ENCODE data around the gene ADAM19. TPM values are rescaled to one million over a fixed set of nuclear protein-coding genes. Genes with fewer than 3 reads are reported as not detected.
"Not testable (repeated sequence)": the region's sequence is repeated elsewhere in the genome, so short reads cannot be mapped to it uniquely, and the experiment has no call there.

The ADAM19 gene
- total RNA-seq, 1 donor from 2014 or later: 9.1 TPM

DNA sequence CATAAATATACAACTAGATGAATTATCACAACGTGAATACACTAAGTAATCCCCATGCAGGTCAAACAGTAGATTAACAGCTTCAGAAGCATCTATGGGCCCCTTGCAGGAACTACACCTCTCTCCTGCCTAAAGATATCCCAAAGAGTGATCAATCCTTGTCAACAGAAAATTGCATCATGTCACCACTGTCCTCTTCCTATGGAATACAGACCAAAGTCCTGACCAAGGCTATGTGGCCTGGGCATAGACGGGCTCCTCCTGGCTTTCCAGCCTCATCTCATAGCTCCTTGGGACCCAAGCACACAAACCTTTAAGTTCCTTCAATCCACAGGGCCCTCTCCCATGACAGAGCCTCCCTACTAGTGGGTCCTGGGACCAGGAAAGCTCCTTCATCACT, 90.2 kb downstream of the ADAM19 start:
- Mint-ChIP-seq H3K27ac (ENCODE audit: unreplicated experiment) (no peak overlapping the region), H3K36me3 (ENCODE audit: low read depth) (peaks cover 8% of the 10 kb centered on the region), H3K9me3 (peaks cover 3% of the 10 kb centered on the region), H3K27me3 (ENCODE audit: low read depth) (no peaks in the 10 kb centered on the region), H3K4me1 (no peaks in the 10 kb centered on the region), H3K4me3 (no peak overlapping the region)
- TF ChIP-seq, protein P1, sequence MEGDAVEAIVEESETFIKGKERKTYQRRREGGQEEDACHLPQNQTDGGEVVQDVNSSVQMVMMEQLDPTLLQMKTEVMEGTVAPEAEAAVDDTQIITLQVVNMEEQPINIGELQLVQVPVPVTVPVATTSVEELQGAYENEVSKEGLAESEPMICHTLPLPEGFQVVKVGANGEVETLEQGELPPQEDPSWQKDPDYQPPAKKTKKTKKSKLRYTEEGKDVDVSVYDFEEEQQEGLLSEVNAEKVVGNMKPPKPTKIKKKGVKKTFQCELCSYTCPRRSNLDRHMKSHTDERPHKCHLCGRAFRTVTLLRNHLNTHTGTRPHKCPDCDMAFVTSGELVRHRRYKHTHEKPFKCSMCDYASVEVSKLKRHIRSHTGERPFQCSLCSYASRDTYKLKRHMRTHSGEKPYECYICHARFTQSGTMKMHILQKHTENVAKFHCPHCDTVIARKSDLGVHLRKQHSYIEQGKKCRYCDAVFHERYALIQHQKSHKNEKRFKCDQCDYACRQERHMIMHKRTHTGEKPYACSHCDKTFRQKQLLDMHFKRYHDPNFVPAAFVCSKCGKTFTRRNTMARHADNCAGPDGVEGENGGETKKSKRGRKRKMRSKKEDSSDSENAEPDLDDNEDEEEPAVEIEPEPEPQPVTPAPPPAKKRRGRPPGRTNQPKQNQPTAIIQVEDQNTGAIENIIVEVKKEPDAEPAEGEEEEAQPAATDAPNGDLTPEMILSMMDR (conservative IDR thresholded peaks at IDR 0.05): no peak
- no peak for DNase-seq (ENCODE audit: low read depth, low spot score)

DNA sequence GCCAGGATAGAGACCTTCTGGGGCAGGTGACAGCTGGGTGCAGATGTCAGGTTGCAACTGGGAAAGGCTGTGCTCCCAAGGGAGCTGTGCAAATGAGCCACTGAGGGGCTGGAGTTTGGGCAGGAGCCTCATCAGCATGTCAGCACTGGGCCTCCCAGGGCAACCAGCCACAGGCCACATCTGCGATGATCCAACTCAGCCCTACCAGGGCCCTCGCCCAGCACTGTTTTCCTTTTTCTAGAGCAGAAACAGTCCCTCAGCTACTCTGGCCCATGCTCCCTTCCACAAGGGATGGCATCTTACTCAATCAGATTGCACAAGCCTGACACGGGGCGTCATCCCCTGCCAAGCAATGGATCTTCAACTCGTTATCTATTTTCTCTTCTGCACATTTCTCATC, 90.8 kb downstream of the ADAM19 start:
- TF ChIP-seq, protein P1 (conservative IDR thresholded peaks at IDR 0.05): no peak
- H3K27me3 Mint-ChIP-seq (ENCODE audit: low read depth): no peaks in the 10 kb centered on the region
- peaks cover 3% of the 10 kb centered on the region for H3K9me3 Mint-ChIP-seq

DNA sequence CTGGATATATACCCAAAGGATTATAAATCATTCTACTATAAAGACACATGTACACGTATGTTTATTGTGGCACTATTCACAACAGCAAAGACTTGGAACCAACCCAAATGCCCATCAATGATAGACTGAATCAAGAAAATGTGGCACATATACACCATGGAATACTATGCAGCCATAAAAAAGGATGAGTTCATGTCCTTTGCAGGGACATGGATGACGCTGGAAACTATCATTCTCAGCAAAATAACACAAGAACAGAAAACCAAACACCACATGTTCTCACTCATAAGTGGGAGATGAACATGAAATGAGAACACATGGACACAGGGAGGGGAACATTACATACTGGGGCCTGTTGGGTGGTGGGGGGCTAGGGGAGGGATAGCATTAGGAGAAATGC, 92.9 kb downstream of the ADAM19 start:
- H3K27ac Mint-ChIP-seq (ENCODE audit: unreplicated experiment); H3K4me1 Mint-ChIP-seq; DNase-seq (ENCODE audit: low read depth, low spot score); H3K9me3 Mint-ChIP-seq; H3K27me3 Mint-ChIP-seq (ENCODE audit: low read depth); H3K36me3 Mint-ChIP-seq (ENCODE audit: low read depth); H3K4me3 Mint-ChIP-seq: not testable (repeated sequence)

More for the DNA sequence above, 90.8 kb downstream of the ADAM19 start:
- H3K36me3 Mint-ChIP-seq (ENCODE audit: low read depth): peaks cover 12% of the 10 kb centered on the region
- no peak for DNase-seq (ENCODE audit: low read depth, low spot score)
- H3K27ac Mint-ChIP-seq (ENCODE audit: unreplicated experiment): no peak overlapping the region
- no peak overlapping the region for H3K4me3 Mint-ChIP-seq
- H3K4me1 Mint-ChIP-seq: no peaks in the 10 kb centered on the region

DNA sequence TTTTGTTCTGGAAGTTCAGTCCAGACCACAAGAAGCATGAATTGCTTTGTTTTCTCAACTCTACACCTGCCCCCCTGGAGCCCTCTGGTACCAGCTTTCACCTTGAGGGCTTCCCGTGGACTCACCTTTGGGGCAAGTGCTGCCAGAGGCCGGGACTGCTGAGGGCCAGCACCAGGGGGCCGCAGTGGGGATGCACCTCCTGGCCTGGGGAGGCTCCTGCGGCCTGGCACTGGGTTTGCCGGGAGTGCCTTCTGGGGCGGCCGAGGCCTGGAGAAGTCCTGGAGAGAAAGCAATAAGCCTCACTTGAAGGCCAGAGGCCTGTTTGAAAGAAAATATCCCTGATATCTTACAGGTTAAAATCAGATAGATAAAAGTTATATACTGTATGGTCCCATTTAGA, 93.9 kb downstream of the ADAM19 start:
- no peak overlapping the region for H3K4me3 Mint-ChIP-seq
- peaks cover 3% of the 10 kb centered on the region for H3K9me3 Mint-ChIP-seq
- no peak overlapping the region for H3K27ac Mint-ChIP-seq (ENCODE audit: unreplicated experiment)
- DNase-seq (ENCODE audit: low read depth, low spot score): no peak
- H3K36me3 Mint-ChIP-seq (ENCODE audit: low read depth): peaks cover 8% of the 10 kb centered on the region
- TF ChIP-seq, protein P1 (conservative IDR thresholded peaks at IDR 0.05): no peak
- no peaks in the 10 kb centered on the region for H3K27me3 Mint-ChIP-seq (ENCODE audit: low read depth)
- peaks cover 5% of the 10 kb centered on the region for H3K4me1 Mint-ChIP-seq

DNA sequence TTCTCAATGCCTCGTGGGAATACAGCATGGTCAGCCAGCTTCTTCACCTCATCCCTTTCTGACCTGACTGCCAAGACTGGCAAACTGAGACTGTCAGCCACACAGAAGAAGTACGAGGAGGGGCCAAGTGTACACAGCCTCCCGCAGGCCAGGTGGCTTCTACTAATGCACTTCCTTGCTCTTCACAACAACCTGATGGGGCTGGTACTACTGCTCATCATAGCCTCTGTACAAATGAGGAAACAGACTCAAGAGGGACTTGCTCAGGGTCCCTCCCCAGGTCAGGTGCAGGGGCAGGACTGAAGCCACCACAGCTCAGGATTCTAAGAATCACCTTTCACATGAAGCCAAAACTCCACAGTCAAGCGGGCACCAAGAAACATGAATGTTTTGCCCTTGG, 94.3 kb downstream of the ADAM19 start:
- Mint-ChIP-seq H3K27me3 (ENCODE audit: low read depth) (no peaks in the 10 kb centered on the region), H3K4me1 (peaks cover 5% of the 10 kb centered on the region), H3K4me3 (no peak overlapping the region), H3K9me3 (peaks cover 3% of the 10 kb centered on the region), H3K27ac (ENCODE audit: unreplicated experiment) (no peak overlapping the region), H3K36me3 (ENCODE audit: low read depth) (peaks cover 8% of the 10 kb centered on the region)
- DNase-seq (ENCODE audit: low read depth, low spot score): no peak
- TF ChIP-seq, protein P1 (conservative IDR thresholded peaks at IDR 0.05): no peak

DNA sequence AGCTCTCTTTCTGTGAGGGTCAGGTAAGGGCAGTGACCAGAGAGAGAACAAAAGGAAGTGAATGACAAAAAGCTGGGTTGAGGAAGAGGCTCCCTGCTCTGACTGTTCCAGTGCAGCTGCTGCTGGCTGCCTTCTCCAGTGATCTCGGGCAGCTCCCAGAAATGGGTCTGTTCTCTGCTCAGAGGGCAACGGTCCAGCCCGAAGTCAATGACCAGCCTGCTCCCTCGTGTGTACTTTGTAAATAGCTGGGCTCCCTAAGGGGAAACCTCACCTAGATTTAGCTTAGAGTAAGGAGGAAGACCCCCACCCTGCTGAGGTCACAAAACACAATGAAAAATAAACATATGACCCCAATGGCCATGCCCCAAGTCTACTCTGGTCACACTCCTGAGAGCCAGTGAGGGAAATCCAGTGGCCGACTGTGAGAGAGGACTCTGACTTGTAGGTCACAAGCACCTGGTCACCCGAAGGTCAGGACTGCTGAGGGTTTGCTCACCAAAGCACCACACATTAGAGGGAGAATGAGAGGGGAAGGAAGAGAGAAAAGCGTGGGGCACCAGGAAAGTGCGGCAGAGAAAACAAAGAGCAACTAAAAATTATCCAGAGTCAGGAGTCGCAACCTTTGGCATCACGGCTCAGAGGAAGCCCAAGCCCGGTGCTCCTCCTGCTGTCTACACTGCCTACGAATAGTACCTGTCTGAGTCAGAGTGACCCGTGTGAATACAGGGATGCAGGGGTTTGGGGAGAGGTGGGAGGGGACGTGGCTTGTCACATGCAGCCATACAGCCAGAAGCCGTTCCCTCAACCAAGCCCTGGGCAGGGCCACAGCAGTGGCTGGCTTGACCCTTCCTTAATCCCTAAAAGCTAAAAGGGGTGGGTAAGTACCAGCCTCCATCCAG, 95.7 kb downstream of the ADAM19 start:
- Mint-ChIP-seq H3K36me3 (ENCODE audit: low read depth) (peaks cover 8% of the 10 kb centered on the region), H3K27me3 (ENCODE audit: low read depth) (no peaks in the 10 kb centered on the region), H3K4me1 (peaks cover 5% of the 10 kb centered on the region), H3K4me3 (no peak overlapping the region), H3K27ac (ENCODE audit: unreplicated experiment) (no peak overlapping the region), H3K9me3 (peaks cover 3% of the 10 kb centered on the region)
- no peak for DNase-seq (ENCODE audit: low read depth, low spot score)
- TF ChIP-seq, protein P1 (conservative IDR thresholded peaks at IDR 0.05): no peak

Measured in neural crest cell (in vitro differentiated cells).